HG02840 (cell line): ENCODE results near the gene FAM193A.
"Not testable (repeated sequence)": the region's sequence is repeated elsewhere in the genome, so short reads cannot be mapped to it uniquely, and the experiment has no call there.

Experiments used
- ATAC-seq: cut with Tn5 transposase; IDR thresholded peaks from one replicate; pipeline ENCODE4 v1.9.1; 2021; ENCODE audit warnings: mild to moderate bottlenecking, moderate library complexity, moderate number of reproducible peaks; ENCODE audit not compliant: unreplicated experiment, low FRiP score

The FAM193A gene

DNA sequence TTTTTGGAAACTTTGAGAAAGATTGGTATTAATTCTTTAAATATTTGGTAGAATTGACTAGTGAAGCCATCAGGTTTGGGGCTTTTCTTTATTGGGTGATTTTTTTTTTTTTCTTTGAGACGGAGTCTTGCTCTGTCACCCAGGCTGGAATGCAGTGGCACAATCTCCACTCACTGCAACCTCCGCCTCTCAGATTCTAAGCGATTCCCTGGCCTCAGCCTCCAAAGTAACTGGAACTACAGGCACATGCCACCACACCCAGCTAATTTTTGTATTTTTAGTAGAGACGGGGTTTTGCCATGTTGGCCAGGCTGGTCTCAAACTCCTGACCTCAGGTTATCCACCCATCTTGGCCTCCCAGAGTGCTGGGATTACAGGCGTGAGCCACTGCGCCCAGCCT is 143.3 kb downstream of the FAM193A start:
- not testable (repeated sequence) for ATAC-seq

DNA sequence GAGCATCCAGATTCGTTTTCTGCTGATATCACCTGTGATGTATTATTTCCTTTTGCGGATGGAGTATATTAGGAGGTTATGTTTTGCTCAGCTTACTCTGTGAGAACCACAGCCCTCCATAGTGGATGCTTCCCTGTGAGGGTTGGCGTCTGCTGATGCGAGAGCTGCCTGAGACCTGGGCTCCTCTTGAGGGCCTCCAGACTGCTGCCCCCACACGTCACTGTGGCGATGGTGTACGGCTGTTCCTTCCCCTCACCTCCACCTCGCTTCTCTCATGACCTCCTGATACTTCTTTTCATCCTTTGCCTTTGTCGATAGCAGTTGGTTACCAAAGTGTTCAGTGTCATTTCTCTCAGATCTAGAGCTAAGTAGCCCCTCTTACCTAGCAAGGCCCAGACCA is 148.0 kb downstream of the FAM193A start:
- no peak for ATAC-seq

DNA sequence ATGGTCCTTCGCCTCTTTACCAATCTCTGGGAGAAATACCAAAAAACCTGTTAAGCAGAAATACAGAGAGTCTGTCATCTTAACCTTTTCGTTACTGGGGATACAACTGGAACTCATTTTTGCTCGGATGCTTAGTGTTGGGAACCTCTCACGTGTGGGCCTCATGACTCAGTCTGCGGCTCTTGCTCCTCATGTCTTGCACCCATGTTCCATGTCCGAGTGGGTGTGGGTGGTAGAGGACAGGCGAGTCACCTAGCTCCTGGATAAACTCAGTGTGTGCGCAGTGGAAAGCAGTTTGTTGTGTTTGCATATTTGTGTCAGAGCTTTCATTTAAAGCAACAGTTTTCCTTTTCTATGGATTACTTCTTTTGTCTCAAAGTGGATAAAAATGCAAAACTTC is 149.1 kb downstream of the FAM193A start:
- ATAC-seq = no peak

DNA sequence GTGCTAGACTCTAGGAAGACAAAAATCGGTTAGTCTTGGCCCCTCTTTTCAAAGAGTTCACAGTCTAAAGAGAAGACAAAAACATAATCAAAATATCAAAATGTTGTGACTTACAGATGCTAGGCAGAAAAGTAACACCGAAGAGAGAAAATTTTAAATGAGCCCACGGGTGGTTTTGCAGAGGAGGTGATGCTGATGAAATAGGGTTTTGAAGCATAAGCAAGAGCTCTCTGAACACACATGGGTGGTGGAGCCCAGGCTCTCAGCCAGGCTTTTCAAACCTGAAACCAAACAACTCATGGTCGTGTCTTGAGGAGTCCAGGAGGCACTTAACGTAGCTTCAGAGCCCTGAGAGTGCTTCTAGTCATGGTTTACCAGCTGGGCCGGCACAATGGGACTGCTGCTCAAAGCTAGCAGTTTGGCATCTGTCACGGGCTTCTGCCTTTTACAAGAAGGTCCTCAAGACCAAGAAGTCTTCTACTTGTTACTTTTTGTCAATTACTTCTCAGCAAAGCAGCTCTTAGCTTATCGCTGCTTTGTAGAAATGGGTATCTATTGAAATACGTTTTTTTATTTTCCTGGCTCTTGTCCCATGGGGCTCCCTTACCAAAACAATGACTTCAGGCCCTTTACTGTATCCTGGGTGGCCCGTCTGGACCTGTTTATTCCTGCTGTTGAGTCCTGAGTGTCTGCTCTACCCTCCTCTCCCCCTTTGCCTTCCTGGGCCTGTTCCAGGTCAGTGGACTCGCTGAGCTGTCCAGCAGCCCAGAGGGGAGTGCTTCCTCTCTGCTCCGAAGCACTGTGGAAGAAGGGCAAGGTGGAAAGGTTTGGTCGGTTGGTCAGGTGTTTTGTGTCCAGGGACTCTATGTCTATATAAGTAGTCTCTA is 150.2 kb downstream of the FAM193A start:
- ATAC-seq = no peak

DNA sequence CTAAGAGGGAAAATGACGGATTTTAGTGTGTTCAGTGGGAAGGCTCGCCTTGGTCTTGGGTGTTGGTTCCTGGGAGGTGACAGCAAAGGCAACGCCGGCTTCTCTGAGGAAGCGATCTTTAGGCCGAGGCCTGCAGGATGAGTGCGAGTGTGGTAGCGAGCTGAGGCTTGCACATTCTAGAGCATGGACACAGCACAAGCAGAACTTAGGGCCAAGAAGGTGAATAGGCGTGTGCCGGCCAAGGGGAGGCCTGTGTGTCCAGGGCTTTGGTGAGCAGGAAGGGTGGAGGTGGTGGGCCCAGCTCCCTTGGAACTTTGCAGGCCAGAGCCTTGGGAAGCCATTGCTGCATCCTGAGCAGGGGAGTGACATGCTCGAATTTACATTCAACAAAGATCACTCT is 151.8 kb downstream of the FAM193A start:
- no peak for ATAC-seq

DNA sequence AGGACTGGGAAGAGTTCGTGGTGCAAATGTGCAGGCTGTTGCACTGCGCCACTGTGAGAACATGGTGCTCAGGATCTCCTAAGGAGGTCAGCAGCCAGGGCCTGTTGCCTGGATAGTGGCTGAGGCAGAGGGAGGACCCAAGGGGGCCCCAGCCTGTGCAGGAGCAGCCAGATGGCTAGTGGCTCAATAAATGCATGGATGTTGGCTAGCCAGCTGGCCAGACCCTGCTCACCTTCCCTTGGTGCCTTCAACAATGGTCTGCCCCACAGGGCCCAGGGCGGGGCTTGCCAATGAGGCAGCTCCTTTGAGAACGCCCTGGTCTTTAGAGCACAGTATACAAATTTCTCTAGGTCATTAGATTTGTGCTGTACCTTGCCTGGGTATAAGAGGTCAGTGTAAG is 152.2 kb downstream of the FAM193A start:
- ATAC-seq = no peak

DNA sequence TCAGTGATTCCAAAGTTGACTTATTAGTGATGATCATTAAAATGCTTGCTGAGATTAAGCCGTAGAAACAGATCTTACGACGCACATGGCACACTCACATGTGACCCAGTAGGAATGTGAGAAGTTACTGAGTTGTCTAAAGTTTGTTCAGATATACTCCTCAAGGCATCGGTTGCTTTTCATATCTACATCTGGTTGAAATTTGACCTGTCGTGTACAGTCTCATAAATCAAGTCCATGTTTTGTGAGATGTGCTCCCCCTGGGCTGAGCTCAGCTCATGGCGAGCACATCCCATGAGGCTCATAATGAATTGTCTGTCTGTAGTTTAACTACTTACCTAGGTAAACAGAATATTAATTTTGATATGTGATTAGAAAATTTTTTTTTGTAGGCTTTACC is 152.7 kb downstream of the FAM193A start:
- ATAC-seq = no peak

DNA sequence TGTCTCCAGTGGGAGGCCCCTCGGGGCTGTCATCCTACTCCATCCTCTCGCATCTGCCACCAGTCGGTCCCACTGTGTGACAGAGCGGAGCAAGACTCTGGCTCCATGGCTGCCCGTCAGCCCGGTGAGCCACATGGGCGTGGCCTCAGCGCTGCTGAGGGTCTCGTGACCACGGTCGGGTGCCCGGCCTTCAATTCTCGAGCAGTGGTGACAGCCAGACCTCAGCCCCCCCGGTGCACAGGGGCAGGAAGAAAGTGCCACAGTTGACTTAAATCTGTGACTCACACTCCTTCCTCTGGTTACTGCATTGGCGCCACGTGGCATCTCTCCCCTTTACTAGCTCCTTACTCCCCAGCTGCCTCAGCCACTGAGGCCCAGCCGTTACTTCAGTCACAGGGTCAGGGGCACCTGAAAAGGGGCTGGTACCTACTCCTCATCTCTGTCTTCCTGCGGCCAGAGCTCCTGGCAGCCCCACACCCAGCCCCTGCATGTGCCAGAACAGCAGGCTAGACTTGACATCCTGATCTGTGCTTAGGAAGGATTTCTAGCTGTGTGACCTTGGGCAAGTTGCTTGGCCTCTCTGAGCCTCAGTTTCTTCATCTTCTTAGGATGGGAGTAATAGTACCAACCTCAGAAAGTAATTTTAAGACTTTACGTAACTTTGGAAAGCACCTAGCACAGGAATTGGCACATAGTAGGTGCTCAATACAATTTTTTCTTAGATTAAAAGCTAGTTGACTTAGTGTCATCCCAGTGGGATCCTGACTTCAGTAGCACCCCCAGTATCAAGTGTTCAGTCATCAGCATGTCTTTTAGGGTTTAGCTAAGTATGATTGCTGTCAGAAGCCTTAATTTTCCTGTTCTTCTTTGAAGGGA is 153.6 kb downstream of the FAM193A start:
- ATAC-seq = no peak

DNA sequence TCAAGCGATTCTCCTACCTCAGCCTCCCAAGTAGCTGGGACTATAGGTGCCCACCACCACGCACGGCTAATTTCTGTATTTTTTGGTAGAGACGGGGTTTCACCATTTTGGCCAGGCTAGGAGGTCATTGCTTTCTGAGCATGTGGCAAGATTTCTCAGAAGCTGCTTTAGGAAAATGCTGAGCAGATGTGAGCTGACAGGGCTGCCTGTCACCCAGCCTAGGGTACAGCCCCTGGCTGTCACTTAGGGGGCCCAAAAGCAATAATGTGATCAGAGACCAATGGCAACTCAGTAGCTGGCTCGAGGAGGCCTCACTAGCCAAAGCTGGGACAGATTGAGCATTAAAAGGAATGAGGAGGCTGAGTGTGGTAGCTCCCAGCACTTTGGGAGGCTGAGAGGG is 154.9 kb downstream of the FAM193A start:
- no peak for ATAC-seq

DNA sequence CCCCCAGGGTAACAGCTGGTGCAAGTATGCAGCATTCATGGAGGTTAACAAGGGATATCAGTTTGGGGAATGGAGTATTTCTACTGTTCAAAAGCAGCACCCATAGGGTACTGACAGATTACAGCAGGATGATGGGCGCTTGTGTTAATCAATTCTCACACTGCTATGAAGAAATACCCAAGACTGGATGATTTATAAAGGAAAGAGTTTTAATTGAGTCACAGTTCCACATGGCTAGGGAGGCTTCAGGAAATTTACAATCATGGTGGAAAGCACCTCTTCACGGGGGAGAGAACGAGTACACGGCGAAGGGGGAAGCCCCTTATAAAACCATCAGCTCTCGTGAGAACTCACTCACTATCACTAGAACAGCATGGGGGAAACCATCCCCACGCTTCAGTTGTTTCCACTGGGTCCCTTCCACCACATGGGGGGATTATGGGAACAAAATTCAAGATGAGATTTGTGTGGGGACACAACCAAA is 155.5 kb downstream of the FAM193A start:
- no peak for ATAC-seq

DNA sequence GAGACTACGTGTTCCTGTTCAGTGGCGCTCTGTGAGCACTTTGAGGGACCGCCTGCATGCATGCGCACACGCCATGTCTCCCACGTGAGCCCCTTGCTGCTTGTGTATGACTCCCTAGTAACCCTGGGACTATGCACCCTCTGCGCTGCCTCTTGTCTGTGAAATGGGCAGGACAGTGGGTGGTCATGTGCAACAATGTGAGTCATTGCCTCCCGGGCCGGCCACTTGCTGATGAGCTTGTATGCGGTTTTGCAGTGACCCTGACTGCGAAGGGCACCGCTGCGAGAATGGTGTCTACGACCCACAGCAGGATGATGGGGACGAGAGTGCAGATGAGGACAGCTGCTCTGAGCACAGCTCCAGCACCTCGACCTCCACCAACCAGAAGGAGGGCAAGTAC is 158.2 kb downstream of the FAM193A start:
- no peak for ATAC-seq

DNA sequence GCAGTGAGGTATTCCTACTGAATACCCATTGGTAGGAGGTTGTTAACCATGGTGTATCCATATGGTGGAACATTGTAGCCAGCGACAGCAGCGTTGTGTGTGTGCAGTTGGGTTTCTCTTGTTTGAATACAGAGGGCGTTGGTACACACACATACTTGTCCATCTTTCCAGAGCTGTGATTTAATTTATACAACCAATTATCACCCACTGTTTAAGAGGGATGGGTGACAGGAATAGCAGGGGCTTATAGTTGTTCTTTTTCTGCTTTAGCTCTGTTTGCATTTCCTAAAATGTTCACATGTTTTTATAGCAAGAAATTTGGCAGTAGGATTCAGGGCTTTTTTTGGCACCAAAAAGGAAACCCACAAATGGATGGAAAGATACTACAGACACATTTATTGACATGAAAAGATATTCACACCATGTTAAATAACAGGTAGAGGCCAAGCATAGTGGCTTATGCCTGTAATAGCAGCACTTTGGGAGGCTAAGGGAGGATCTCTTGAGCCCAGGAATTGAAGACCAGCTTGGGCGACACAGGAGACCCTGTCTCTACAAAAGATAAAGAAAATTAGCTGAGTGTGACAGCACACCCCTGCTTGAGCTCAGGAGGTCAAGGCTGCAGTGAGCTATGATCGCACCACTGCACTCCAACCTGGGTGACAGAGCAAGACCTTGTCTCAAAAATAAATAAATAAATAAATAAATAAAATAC is 159.1 kb downstream of the FAM193A start:
- no peak for ATAC-seq

DNA sequence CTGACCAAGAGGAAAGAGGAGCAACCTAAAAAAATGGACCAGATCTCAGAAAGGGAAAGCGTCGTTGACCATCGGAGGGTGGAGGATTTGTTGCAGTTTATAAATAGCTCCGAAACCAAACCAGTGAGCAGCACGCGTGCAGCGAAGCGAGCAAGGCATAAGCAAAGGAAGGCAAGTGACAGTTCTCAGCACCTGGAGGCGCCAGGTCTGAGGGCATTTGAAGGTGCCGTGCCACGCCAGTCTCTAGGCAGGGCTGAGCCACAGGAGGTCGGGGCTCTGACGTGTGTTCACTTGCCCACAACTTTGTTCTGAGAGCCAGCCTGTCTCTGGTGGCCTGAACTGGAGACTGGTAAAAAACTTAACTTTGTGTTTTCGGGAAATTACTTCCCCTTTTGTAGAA is 160.0 kb downstream of the FAM193A start:
- ATAC-seq = peak; percentile 80

DNA sequence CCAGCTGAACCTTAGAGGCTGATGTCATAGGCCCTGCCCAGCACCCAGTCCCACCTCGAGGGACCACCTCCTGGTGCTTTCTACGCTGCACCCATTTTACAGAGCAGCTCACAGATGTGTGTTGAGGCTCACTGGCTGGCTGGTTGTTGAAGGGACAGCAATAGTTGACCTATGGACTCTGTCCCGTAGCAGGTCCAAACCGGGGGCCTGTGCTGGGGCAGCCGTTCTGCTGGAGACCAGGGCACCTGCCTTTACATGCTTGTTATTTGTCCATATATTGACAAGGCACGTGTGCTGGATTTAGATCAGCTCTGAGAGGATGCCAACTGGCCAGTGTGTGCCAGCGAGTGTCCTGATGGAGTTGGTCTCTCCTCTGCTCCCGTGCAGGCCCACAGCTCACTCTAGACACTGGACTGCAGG is 161.6 kb downstream of the FAM193A start:
- no peak for ATAC-seq

DNA sequence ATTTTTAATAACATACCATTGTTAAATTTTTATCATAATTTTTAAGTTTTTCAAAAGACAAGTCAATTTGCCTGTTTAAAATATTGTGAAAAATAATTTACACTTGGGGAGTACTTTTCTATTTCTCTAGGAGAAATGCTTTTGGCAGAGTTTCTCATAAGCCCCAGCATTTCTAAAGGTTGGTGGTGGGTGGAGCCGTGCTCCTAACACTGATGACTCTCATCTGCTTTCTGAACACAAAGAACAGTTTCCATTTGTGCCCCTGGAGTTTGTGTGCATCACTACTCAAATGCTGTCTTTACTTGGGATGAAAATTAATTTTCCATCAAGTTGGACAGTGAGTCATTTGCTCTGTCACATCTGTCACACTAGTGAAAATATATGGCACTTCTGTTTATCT is 162.1 kb downstream of the FAM193A start:
- ATAC-seq = no peak

DNA sequence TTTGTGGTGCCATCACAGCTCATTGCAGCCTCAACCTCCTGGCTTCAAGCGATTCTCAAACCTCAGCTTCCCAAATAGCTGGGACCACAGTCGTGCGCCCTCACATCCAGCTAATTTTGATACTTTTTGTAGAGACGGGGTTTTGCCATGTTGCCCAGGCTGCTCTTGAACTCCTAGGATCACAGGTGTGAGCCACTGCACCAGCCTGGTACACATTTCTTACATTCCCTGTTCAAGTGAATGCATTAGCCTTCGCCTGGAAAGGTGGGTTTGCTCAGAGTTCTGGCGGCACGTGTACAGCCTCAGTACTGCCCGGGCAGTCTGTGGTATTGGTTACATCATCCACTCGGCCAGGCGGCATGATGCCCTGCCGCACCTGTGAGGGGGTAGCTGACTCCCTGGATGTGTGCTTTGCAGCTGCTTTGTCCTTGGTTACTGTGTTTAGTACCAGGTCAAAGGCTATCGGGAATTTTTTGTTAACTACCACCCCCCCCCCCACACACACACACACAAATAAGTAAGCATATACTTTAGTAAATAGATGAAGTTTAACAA is 162.6 kb downstream of the FAM193A start:
- ATAC-seq = no peak

DNA sequence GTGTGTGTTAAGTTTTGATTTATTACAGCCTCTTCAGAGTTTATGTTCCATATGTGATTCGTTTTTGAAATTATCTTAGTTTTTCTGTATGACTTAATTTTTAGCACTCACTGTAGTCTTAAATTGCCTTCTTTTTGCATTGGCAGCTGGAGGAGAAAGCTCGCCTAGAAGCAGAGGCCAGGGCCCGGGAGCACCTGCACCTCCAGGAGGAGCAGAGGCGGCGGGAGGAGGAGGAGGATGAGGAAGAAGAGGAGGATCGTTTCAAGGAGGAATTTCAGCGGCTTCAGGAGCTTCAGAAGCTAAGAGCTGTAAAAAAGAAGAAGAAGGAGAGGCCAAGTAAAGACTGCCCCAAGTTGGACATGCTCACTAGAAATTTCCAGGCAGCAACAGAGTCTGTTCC is 163.1 kb downstream of the FAM193A start:
- ATAC-seq = no peak

DNA sequence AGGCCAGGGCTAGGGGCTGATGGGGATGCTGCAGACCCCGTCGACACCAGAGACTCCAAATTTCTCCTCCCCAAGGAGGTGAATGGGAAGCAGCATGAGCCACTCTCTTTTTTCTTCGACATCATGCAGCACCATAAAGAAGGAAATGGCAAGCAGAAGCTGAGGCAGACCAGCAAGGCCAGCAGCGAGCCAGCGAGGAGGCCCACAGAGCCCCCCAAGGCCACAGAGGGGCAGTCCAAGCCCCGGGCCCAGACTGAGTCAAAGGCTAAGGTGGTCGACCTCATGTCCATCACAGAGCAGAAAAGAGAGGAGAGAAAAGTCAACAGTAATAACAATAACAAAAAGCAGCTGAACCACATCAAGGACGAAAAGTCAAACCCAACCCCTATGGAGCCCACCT is 163.6 kb downstream of the FAM193A start:
- ATAC-seq = no peak

DNA sequence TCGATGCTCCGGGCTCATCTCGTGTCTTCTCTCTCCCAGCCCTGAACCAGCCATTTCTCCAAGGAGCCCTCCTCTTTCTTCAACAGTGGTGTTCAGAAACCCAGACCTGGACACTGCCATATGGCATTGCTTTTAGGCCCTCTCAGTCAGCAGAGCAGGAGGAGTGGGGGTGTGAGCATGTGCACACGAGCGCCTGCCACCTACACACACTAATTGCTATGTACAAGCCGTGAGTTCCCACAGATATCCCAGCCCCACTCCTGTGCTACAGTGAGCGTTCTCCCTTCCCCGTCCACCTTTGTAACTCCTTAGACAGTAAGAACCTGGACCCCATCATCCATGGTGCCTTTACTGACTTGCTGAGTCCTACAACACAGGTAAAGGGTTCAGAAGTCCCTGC is 165.9 kb downstream of the FAM193A start:
- no peak for ATAC-seq

DNA sequence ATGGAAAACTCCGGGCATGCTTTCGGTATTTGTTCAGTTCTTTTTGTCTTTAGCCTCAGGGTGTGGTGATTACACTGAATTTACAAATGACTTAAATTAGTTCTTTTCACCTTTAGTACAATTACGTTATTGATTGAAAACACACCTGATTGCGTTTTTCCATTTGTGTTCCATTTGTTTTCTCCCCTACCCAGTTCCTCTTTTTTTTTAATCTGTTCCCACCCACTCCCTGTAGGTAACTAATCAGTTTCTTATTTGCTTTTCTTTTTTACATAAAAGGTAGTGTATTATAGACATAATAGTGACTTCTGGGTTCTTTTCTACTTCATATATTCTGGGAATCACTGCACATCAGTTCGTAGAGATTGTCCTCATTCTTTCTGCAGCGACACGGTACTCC is 166.3 kb downstream of the FAM193A start:
- ATAC-seq = no peak
